Measurements from ENCODE around the gene C12orf57. TPM values are rescaled to one million over a fixed set of nuclear protein-coding genes. Genes with fewer than 3 reads are reported as not detected.

The C12orf57 gene
- total RNA-seq, 1 experiment from 2014 or later, result 103 TPM

DNA sequence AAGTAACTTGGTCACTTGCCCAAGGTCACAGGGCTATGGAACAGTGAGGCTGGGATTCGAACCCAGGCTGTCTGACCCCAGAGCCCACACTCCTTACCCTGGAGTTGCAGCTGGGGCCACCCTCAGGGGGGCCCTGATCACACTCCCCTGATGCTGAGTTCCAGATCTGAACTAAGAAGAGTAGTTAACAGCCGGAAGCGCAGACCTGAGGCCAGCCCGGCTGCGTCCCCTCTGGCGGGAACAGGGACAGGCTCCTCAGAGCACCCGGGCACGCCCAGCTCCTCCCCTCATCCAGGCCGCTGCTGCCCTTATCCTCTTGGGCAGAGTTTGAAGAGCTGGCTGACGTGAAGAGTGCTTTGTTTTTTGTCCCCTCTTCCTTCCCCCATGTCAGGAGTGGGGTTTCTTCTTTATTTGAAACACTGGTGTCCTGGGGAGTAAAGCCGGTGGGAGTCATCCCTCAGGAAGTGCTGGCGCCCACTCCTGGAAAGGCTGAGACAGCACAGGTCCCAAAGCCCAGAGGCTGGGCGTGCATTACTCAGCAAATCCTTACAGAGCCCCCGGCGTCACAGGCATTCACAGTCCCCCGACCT is 18.0 kb downstream of the C12orf57 start:
- CTCF ChIA-PET, result interaction anchor here (1.0 to 5.5 kb wide), 8 partner anchors 9 to 109 kb away, joined by 3 to 90 read pairs (median 4); partner anchors contain the start of genes C12orf57, RNU7-1 and SPSB2
- Mint-ChIP-seq H3K4me3 (ENCODE audit: low read depth, unreplicated experiment) (peak overlapping the region; percentile 79), H3K27me3 (ENCODE audit: unreplicated experiment) (no peaks in the 10 kb centered on the region), H3K4me1 (ENCODE audit: low read depth, unreplicated experiment) (peaks cover 38% of the 10 kb centered on the region), H3K9me3 (ENCODE audit: low read depth, unreplicated experiment) (no peaks in the 10 kb centered on the region), H3K36me3 (ENCODE audit: insufficient read depth, unreplicated experiment) (peaks cover 89% of the 10 kb centered on the region), H3K27ac (ENCODE audit: unreplicated experiment) (peak overlapping the region; percentile 87)
- peak; percentile 67 for TF ChIP-seq CTCF (IDR thresholded peaks at IDR 0.05; ENCODE audit: unreplicated experiment)
- intact Hi-C loops (cut with micrococcal nuclease; ENCODE audit: unreplicated experiment), result loop anchor here (1.0 kb wide), 1 partner anchor 17 kb away; the partner anchor contains the start of gene C12orf57
- DNase-seq, result peak; percentile 77
- no TSS peak for BruUV-seq (replicated peaks)

- H3K4me3 Mint-ChIP-seq (ENCODE audit: low read depth, unreplicated experiment), result peak overlapping the region; percentile 79
- TF ChIP-seq CTCF (IDR thresholded peaks at IDR 0.05; ENCODE audit: unreplicated experiment), result no peak
- CTCF ChIA-PET, result interaction anchor here (1.0 to 5.5 kb wide), 8 partner anchors 10 to 110 kb away, joined by 3 to 90 read pairs (median 4); partner anchors contain the start of genes C12orf57, RNU7-1 and SPSB2
- intact Hi-C loops (cut with micrococcal nuclease; ENCODE audit: unreplicated experiment), result loop anchor here (1.0 kb wide), 1 partner anchor 18 kb away; the partner anchor contains the start of gene C12orf57
- DNase-seq, result peak; percentile 68
- no peaks in the 10 kb centered on the region for H3K27me3 Mint-ChIP-seq (ENCODE audit: unreplicated experiment)
- peak overlapping the region; percentile 87 for H3K27ac Mint-ChIP-seq (ENCODE audit: unreplicated experiment)
- peaks cover 92% of the 10 kb centered on the region for H3K36me3 Mint-ChIP-seq (ENCODE audit: insufficient read depth, unreplicated experiment)
- BruUV-seq (replicated peaks), result no TSS peak
- H3K9me3 Mint-ChIP-seq (ENCODE audit: low read depth, unreplicated experiment), result no peaks in the 10 kb centered on the region
- peaks cover 38% of the 10 kb centered on the region for H3K4me1 Mint-ChIP-seq (ENCODE audit: low read depth, unreplicated experiment)
Measured at GRCh38 chr12:6962285-6963015, 18.6 kb downstream of the C12orf57 start.

DNA sequence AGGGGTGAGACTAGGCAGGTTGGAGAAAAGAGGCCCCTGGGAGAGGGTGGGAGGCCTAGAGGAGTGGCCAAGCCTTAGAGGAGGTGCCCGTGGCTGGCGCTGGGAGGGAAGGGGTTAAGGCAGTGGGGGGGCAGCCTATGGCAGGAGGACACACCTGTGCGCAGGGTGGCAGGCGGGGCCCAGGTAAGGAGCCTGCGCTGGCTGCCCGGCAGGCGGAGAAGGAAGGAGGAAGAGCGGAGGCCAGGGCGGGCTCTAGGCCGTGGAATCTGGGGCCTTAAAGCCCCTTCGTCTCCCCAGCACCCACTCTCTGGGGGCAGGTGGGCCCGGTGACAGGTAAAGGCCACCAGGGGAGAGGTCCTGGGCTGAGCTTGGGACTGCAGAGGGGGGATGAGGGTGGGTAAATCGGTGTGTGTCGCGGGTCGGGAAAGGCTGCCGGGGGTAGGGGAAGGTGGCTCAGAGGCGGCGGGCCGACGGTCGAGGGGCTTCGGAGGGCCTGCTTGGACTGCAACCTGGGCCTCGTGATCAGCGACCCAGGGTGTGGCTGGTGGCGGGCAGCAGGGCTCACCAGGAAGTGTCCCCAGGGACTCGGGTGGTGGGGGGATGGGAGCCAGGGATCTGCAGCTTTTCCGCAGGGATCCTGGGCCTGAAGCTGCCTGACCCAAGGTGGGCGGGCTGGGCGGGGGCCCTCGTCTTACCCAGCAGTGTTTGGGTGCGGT is 19.4 kb downstream of the C12orf57 start:
- Mint-ChIP-seq H3K4me3 (ENCODE audit: low read depth, unreplicated experiment) (peak overlapping the region; percentile 79), H3K27ac (ENCODE audit: unreplicated experiment) (peak overlapping the region; percentile 87), H3K36me3 (ENCODE audit: insufficient read depth, unreplicated experiment) (peaks cover 96% of the 10 kb centered on the region), H3K4me1 (ENCODE audit: low read depth, unreplicated experiment) (peaks cover 38% of the 10 kb centered on the region), H3K9me3 (ENCODE audit: low read depth, unreplicated experiment) (no peaks in the 10 kb centered on the region), H3K27me3 (ENCODE audit: unreplicated experiment) (no peaks in the 10 kb centered on the region)
- DNase-seq, result peak; percentile 97
- no peak for TF ChIP-seq CTCF (IDR thresholded peaks at IDR 0.05; ENCODE audit: unreplicated experiment)
- CTCF ChIA-PET, result interaction anchor here (1.7 to 5.5 kb wide), 4 partner anchors 18 to 94 kb away, joined by 9 to 90 read pairs (median 14); partner anchors contain the start of genes C12orf57, RNU7-1 and SPSB2
- no TSS peak for BruUV-seq (replicated peaks)
- intact Hi-C loops (cut with micrococcal nuclease; ENCODE audit: unreplicated experiment), result no loop called here

DNA sequence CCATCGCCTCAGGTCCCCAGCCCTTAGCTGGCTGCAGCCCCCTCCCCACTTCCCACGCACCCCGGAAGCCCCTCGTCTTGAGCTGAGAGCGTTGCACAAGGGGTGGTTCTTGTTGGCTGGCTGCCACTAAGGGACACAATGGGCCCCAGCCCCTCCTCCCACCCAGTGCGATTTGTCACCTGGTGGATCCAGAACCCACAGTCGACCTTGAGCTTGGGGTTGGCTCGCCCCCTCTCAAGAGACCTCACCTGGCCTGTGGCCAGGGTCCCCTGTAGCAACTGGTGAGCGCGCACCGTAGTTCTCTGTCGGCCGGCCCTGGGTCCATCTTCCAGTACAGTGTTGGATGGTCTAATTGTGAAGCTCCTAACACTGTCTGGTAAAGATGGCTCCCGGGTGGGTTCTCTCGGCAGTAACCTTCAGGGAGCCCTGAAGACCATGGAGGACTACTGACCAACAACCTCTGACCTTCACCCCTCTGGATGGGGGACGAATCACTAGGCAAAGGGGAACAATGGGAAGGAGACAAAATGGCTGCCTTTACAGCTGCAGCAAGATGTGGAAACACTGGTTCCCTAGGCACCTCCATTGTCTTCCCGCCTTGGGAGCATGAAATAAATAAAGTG is 20.1 kb downstream of the C12orf57 start:
- CTCF ChIA-PET, result interaction anchor here (1.2 to 5.5 kb wide), 5 partner anchors 19 to 95 kb away, joined by 4 to 90 read pairs (median 10); partner anchors contain the start of genes C12orf57, RNU7-1 and SPSB2

More for the DNA sequence above, 20.1 kb downstream of the C12orf57 start:
- intact Hi-C loops (cut with micrococcal nuclease; ENCODE audit: unreplicated experiment), result no loop called here
- no TSS peak for BruUV-seq (replicated peaks)
- H3K9me3 Mint-ChIP-seq (ENCODE audit: low read depth, unreplicated experiment), result no peaks in the 10 kb centered on the region
- peak; percentile 43 for DNase-seq
- peaks cover 95% of the 10 kb centered on the region for H3K36me3 Mint-ChIP-seq (ENCODE audit: insufficient read depth, unreplicated experiment)
- H3K4me1 Mint-ChIP-seq (ENCODE audit: low read depth, unreplicated experiment), result peaks cover 44% of the 10 kb centered on the region
- no peaks in the 10 kb centered on the region for H3K27me3 Mint-ChIP-seq (ENCODE audit: unreplicated experiment)
- no peak for TF ChIP-seq CTCF (IDR thresholded peaks at IDR 0.05; ENCODE audit: unreplicated experiment)
- peak overlapping the region; percentile 87 for H3K27ac Mint-ChIP-seq (ENCODE audit: unreplicated experiment)
- H3K4me3 Mint-ChIP-seq (ENCODE audit: low read depth, unreplicated experiment), result peak overlapping the region; percentile 79

Data from Calu3 (cell line).